Hair follicular keratinocyte (primary cell): ENCODE data around the gene DYNAP. TPM values are rescaled to one million over a fixed set of nuclear protein-coding genes. Genes with fewer than 3 reads are reported as not detected.

Source experiments
- total RNA-seq: library from RNA; depleted of rRNA; stranded (reverse); fragments of >200 nt; gene quantifications from 2 replicates; pipeline ENCODE4 v1.2.3, GENCODE V29; 2015

The DYNAP gene, protein sequence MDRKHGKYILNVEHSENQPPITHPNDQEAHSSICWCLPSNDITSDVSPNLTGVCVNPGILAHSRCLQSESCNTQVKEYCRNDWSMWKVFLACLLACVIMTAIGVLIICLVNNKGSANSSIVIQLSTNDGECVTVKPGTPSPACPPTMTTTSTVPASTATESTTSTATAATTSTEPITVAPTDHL
- not detected in 2 replicates for total RNA-seq

DNA sequence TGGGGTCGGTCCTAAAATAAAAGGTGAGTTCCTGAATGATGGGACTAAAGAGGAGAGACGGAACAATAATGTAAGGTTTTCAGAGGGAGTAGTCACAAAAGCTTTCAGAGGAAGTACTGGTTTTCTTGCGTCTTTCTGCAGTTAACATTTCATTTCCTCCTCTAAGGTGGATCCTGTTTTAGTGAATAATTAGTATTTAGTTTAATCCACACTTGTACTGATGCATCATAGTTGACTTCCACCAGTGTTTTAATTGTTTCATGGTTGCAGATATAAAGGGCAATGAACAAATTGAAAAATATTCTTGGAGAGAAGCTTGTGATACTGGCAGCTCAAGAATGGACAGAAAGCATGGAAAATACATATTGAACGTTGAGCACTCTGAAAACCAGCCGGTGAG, at the start of gene DYNAP:
Gene DYNAP (plus strand): TSS at position 301 of the 400 bp plus-strand sequence. CDS start 38 bp downstream, at position 339.

Other genes starting within 250 kb of the DYNAP start
- not detected in 2 replicates for gene STARD6, start 233.4 kb upstream of the DYNAP start, total RNA-seq
- 4.5 and 5.2 TPM in 2 replicates for gene C18orf54, start 233.3 kb upstream of the DYNAP start, total RNA-seq
- gene RAB27B, start 237.2 kb downstream of the DYNAP start, total RNA-seq = 4.3 and 5.5 TPM in 2 replicates